Vagina (tissue), 2 donors: ENCODE data around the gene GPR151. TPM values are rescaled to one million over a fixed set of nuclear protein-coding genes. Genes with fewer than 3 reads are reported as not detected.
A peak's percentile ranks its signal among the peaks of the same experiment; 100 is the strongest.

Experiments used
- DNase-seq, 2 donors: peaks; one replicate each; pipeline ENCODE4 v3.0.0-alpha.2; 2017; ENCODE audit errors: extremely low spot score in 2 of 2
- H3K27ac ChIP-seq: fragments of 200-600 bp; sonication (generic); one replicate; pipeline ENCODE4 v1.5.1; 2019
- H3K27me3 ChIP-seq: fragments of 200-600 bp; sonication (generic); one replicate; pipeline ENCODE4 v1.5.1; 2019
- H3K36me3 ChIP-seq, 2 donors: fragments of 200-600 bp; sonication (generic); one replicate each; pipeline ENCODE4 v1.5.1; 2017 to 2019
- H3K4me1 ChIP-seq: fragments of 200-600 bp; sonication (generic); one replicate; pipeline ENCODE4 v1.5.1; 2019
- H3K4me3 ChIP-seq, 2 donors: fragments of 200-600 bp; sonication (generic); 1 replicate in 1 of 2; 2 replicates in 1 of 2; pipeline ENCODE4 v1.5.1; 2016 to 2019
- H3K9me3 ChIP-seq: fragments of 200-600 bp; sonication (generic); one replicate; pipeline ENCODE4 v1.5.1; 2019
- CTCF ChIP-seq, 3 experiments: fragments of 450-650 bp in 2 of 3; fragments of 200-600 bp in 1 of 3; sonication (generic) in 1 of 3; IDR thresholded peaks; one replicate each; pipeline ENCODE4 v1.5.1; 2017 to 2019; ENCODE audit warnings: antibody characterized with exemption in 3 of 3, mild to moderate bottlenecking in 2 of 3, moderate library complexity in 2 of 3
- POLR2A ChIP-seq, 2 donors: fragments of 450-650 bp; IDR thresholded peaks; one replicate each; pipeline ENCODE4 v1.6.1; 2017; ENCODE audit warnings: antibody characterized with exemption in 2 of 2, mild to moderate bottlenecking in 2 of 2, moderate library complexity in 2 of 2
- POLR2AphosphoS5 ChIP-seq, 2 donors: sonication (generic); formaldehyde crosslinking; IDR thresholded peaks; one replicate each; pipeline ENCODE4 v1.9.0; 2017; ENCODE audit warnings: antibody characterized with exemption in 2 of 2, mild to moderate bottlenecking in 2 of 2, low read depth in 1 of 2; ENCODE audit not compliant: insufficient read depth in 1 of 2
- intact Hi-C: fragments of 100-400 bp; cut with DNase I; formaldehyde crosslinking; loops from one replicate; pipeline ENCODE4 v1.15.1; 2023
- total RNA-seq: library from RNA; depleted of rRNA; stranded (reverse); fragments of >200 nt; gene quantifications from one replicate; pipeline ENCODE4 v1.2.3, GENCODE V29; 2016

The GPR151 gene
- total RNA-seq, 1 donor from 2014 or later = not detected

DNA sequence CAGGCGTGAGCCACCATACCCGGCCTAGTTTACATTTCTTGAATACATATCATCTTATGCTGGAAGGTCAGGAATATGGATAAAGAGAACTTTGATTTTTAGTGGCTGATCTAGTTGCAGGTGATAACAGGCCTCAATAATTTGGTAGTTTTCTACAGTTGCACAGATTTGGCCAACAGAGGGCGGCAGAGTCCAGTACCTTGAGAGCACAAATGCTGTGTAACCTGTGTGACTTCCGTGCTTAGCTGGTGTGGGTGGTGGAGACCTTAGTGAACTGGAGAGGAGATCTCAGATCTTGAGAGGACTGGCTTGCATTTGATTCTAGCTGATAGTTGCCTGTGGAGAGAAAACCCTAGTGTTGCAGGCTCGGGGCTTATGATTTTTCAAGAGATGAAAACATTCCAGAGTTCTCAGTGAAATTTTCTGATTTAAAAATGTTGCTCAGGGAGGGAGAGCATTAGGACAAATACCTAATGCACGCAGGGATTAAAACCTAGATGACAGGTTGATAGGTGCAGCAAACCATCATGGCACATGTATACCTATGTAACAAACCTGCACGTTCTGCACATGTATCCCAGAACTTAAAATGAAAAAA lies 17.4 kb upstream of the GPR151 start:
- Histone ChIP-seq H3K27me3 (no peaks in the 10 kb centered on the region), H3K36me3 (no peaks in the 10 kb centered on the region), H3K9me3 (no peaks in the 10 kb centered on the region), H3K4me3 (no peak overlapping the region), H3K27ac (no peak overlapping the region), H3K4me1 (no peaks in the 10 kb centered on the region)
- TF ChIP-seq CTCF (IDR thresholded peaks at IDR 0.05) = peak; percentile 12 to 57 (median 55)
- no peak for TF ChIP-seq POLR2A (IDR thresholded peaks at IDR 0.05)
- intact Hi-C loops = no loop called here
- DNase-seq = no peak

- DNase-seq = no peak
- intact Hi-C loops = no loop called here
Measured at GRCh38 chr5:146529984-146530383, 14.0 kb upstream of the GPR151 start.

GRCh38 chr5:146528236-146528635 lies 12.2 kb upstream of the GPR151 start:
- DNase-seq = no peak
- no peak overlapping the region for H3K4me3 ChIP-seq
- no peak overlapping the region for H3K27ac ChIP-seq
- H3K9me3 ChIP-seq = no peaks in the 10 kb centered on the region
- no peaks in the 10 kb centered on the region for H3K36me3 ChIP-seq
- TF ChIP-seq CTCF (IDR thresholded peaks at IDR 0.05) (no peak), POLR2AphosphoS5 (IDR thresholded peaks at IDR 0.05; ENCODE audit: insufficient read depth in 1 of 2, low read depth in 1 of 2) (no peak), POLR2A (IDR thresholded peaks at IDR 0.05) (no peak)
- intact Hi-C loops = no loop called here
- H3K4me1 ChIP-seq = no peaks in the 10 kb centered on the region
- H3K27me3 ChIP-seq = no peaks in the 10 kb centered on the region

More at GRCh38 chr5:146529984-146530383, 14.0 kb upstream of the GPR151 start:
- no peak overlapping the region for H3K4me3 ChIP-seq
- no peaks in the 10 kb centered on the region for H3K36me3 ChIP-seq
- TF ChIP-seq POLR2AphosphoS5 (IDR thresholded peaks at IDR 0.05; ENCODE audit: insufficient read depth in 1 of 2, low read depth in 1 of 2) (no peak), POLR2A (IDR thresholded peaks at IDR 0.05) (no peak), CTCF (IDR thresholded peaks at IDR 0.05) (no peak)
- H3K27ac ChIP-seq = no peak overlapping the region
- H3K27me3 ChIP-seq = no peaks in the 10 kb centered on the region
- no peaks in the 10 kb centered on the region for H3K9me3 ChIP-seq
- H3K4me1 ChIP-seq = no peaks in the 10 kb centered on the region

- Histone ChIP-seq H3K4me3 (no peak overlapping the region), H3K36me3 (no peaks in the 10 kb centered on the region), H3K4me1 (no peaks in the 10 kb centered on the region), H3K9me3 (no peaks in the 10 kb centered on the region), H3K27me3 (no peaks in the 10 kb centered on the region), H3K27ac (no peak overlapping the region)
- no peak for TF ChIP-seq CTCF (IDR thresholded peaks at IDR 0.05)
- TF ChIP-seq POLR2AphosphoS5 (IDR thresholded peaks at IDR 0.05; ENCODE audit: insufficient read depth in 1 of 2, low read depth in 1 of 2) = no peak
- TF ChIP-seq POLR2A (IDR thresholded peaks at IDR 0.05) = no peak
- intact Hi-C loops = no loop called here
- no peak for DNase-seq
Measured at GRCh38 chr5:146527785-146528184, 11.8 kb upstream of the GPR151 start.

DNA sequence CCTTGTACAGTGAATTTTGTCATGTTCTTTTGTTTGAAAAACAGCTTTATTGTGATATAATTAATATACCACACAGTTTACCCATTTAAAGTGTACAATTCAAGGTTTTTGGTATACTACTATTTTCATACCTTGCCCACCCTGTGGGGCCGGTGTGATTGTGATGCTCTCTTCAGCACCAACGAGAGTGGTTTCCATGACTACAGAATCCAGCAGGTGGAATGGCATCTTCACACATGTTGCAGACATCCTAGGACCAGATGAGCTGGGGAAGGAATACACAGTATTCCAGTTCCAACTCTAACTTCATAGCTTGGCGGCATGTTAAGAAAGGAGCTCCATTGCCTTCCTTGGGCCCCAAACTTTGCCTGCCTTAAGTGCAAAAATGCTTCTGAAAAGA lies 7.7 kb upstream of the GPR151 start:
- no peaks in the 10 kb centered on the region for H3K36me3 ChIP-seq
- no peaks in the 10 kb centered on the region for H3K27me3 ChIP-seq
- H3K9me3 ChIP-seq = no peaks in the 10 kb centered on the region
- TF ChIP-seq POLR2AphosphoS5 (IDR thresholded peaks at IDR 0.05; ENCODE audit: insufficient read depth in 1 of 2, low read depth in 1 of 2) (no peak), POLR2A (IDR thresholded peaks at IDR 0.05) (no peak), CTCF (IDR thresholded peaks at IDR 0.05) (no peak)
- no peak overlapping the region for H3K27ac ChIP-seq
- intact Hi-C loops = no loop called here
- H3K4me1 ChIP-seq = no peaks in the 10 kb centered on the region
- DNase-seq = no peak
- H3K4me3 ChIP-seq = no peak overlapping the region
